ENCODE data around the gene MARCHF11.

MARCHF11 gene

DNA sequence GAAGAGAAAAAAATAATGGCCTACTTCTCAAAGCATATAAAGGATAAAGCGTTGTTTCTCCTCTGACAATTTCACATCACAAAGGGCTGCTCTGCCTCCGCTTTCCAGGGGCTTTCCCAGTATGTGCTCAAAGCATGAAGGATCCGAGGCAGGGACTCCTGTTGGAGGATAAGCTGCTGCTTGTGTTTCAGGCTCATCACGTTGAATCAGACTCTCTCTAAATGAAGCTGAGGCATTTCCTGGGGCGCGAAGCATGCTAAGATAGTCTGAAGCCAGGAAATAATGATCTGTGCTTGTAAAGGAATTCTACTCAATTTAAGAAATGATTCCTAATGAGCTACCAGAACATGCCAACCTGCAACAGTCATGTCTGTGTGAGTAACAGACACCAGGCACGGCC lies 97.5 kb downstream of the MARCHF11 start:
- TF ChIP-seq, protein P1, sequence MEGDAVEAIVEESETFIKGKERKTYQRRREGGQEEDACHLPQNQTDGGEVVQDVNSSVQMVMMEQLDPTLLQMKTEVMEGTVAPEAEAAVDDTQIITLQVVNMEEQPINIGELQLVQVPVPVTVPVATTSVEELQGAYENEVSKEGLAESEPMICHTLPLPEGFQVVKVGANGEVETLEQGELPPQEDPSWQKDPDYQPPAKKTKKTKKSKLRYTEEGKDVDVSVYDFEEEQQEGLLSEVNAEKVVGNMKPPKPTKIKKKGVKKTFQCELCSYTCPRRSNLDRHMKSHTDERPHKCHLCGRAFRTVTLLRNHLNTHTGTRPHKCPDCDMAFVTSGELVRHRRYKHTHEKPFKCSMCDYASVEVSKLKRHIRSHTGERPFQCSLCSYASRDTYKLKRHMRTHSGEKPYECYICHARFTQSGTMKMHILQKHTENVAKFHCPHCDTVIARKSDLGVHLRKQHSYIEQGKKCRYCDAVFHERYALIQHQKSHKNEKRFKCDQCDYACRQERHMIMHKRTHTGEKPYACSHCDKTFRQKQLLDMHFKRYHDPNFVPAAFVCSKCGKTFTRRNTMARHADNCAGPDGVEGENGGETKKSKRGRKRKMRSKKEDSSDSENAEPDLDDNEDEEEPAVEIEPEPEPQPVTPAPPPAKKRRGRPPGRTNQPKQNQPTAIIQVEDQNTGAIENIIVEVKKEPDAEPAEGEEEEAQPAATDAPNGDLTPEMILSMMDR (IDR thresholded peaks at IDR 0.05; ENCODE audit: insufficient read depth, low read depth, low read length, missing control alignments), result no peak
- no peak overlapping the region for H3K4me3 ChIP-seq (ENCODE audit: low read depth, low read length)
- no peak for DNase-seq (ENCODE audit: low read depth)

DNA sequence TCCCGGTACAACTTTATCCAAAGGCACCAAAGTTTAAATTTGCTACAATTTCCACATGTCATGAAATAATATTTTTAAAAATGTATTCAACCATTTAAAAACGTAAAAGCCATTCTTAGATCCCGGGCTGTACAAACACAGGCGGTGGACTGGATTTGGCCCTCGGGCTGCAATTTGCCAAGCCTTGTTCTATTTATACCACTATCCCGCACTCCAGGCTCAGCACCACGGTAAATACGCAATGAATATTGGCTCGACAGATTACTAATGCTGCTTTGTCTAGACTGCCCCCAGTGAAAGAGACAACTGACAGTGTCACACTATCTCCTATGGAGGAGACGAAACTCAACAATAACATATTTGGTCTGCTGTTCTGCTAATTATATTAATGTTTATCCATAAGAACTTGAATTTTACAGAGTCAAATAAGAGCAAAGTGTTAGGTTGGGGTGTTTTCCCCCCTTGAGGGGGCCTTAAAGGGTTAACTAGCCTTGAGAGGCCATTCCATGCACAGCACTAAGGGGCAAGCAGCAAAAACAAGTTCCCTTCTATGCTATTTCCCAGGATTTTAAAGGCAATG lies 98.1 kb downstream of the MARCHF11 start:
- no peak overlapping the region for H3K4me3 ChIP-seq (ENCODE audit: low read depth, low read length)
- TF ChIP-seq, protein P1 (IDR thresholded peaks at IDR 0.05; ENCODE audit: insufficient read depth, low read depth, low read length, missing control alignments), result no peak
- DNase-seq (ENCODE audit: low read depth), result no peak

DNA sequence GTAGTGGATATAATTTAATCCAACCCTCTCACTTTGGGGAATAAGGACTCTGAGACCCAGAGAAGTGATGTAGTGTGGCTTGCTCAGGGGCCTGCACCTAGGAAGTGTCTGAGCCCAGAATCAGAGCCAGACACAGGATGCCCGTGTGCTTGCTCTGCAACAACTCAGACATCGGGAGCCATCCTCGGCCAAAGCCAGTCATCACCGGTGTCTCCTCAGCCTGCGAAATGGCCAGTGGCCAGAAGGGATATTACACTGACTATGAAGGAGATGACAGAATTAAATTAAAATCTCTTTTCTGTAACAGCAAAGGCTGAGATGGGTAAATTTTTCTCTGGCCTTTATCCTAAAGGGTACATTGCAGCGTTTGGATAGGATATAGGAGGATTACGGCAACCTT lies 102.9 kb downstream of the MARCHF11 start:
- DNase-seq (ENCODE audit: low read depth), result no peak

DNA sequence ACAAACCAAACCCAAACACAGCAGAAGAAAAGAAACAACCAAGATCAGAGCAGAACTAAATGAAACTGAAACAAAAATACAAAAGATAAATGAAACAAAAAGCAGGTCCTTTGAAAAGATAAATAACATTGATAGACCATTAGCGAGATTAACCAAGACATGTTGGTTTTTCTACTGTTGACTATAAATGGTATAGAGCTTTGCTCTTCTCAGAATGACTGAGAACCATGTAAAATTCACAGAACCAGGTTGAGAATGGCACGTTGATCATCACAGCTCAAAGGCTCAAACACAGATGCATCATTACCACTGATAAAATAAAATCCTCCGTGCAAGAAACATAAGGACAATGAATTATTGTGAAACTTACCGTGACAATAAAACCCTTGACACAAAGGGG lies 105.2 kb downstream of the MARCHF11 start:
- TF ChIP-seq, protein P1 (IDR thresholded peaks at IDR 0.05; ENCODE audit: insufficient read depth, low read depth, low read length, missing control alignments), result no peak
- DNase-seq (ENCODE audit: low read depth), result no peak
- no peak overlapping the region for H3K4me3 ChIP-seq (ENCODE audit: low read depth, low read length)

More for the DNA sequence above, 102.9 kb downstream of the MARCHF11 start:
- TF ChIP-seq, protein P1 (IDR thresholded peaks at IDR 0.05; ENCODE audit: insufficient read depth, low read depth, low read length, missing control alignments), result no peak
- H3K4me3 ChIP-seq (ENCODE audit: low read depth, low read length), result no peak overlapping the region

DNA sequence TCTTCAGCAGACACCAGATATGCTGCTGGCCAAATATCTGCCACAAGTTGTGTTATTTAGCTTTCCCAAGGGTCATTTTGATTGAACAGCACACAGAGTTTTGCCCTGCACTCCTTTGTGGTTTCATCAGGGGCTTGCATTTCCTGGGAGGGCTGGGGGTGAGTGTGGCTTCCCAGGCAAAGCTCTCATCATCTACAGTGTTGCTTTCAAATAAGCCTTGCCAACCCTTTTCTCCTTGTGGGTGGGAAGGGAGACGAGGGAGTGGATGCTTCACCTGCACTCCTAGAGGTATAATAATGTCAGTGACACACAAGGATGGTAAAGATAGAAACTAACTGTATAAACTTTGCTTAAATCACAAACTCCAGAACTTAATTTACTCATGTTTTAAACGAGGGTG lies 107.0 kb downstream of the MARCHF11 start:
- no peak for DNase-seq (ENCODE audit: low read depth)
- no peak overlapping the region for H3K4me3 ChIP-seq (ENCODE audit: low read depth, low read length)
- TF ChIP-seq, protein P1 (IDR thresholded peaks at IDR 0.05; ENCODE audit: insufficient read depth, low read depth, low read length, missing control alignments), result no peak

DNA sequence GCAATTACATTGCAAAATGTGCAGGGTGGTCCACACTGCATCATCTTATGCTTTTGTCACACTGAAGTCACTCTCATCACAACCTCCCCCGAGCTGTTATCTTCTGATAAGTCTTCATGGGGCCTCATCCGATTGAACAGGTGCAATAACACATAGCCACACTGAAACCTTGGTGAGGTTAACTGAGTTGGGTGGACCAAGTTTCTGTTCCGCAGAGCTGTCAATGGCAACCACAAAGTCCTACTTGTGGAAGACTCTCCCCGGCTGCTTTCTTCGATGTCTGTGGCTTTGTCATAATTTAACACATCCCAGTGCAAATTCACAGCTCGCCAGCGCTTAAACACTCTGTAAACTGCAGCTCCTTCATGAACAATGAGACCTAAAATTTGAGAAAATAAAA lies 112.2 kb downstream of the MARCHF11 start:
- no peak overlapping the region for H3K4me3 ChIP-seq (ENCODE audit: low read depth, low read length)
- TF ChIP-seq, protein P1 (IDR thresholded peaks at IDR 0.05; ENCODE audit: insufficient read depth, low read depth, low read length, missing control alignments), result no peak
- DNase-seq (ENCODE audit: low read depth), result peak; percentile 63

DNA sequence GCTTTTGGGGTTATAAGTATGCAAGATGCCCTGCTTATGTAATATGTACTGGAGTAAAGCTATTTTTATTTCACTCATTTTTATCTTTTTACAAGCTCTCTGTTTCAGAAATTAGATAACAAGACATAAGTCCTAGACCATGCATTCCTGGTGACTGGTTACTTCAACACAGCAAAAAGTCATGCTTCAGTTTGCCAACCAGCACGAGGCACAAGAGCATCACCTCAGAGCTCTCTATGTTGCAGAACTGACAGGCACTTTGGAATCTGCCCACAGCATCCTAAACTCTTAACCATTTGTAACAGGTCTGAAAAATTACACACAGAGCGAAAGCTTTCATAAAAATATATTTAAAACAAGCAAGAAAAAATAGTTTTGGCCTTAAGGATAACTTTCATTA lies 112.8 kb downstream of the MARCHF11 start:
- H3K4me3 ChIP-seq (ENCODE audit: low read depth, low read length), result no peak overlapping the region
- no peak for DNase-seq (ENCODE audit: low read depth)
- TF ChIP-seq, protein P1 (IDR thresholded peaks at IDR 0.05; ENCODE audit: insufficient read depth, low read depth, low read length, missing control alignments), result no peak

Data from GM12865 (cell line).